ENCODE data around the gene ANKS1B. TPM values are rescaled to one million over a fixed set of nuclear protein-coding genes. Genes with fewer than 3 reads are reported as not detected.

Gene ANKS1B
- total RNA-seq, 1 donor = 47.0 TPM

- no peak overlapping the region for H3K4me3 ChIP-seq (ENCODE audit: low read depth, low read length)
- no peak for TF ChIP-seq CTCF (IDR thresholded peaks at IDR 0.05; ENCODE audit: insufficient read depth, low read length)
- peak; percentile 35 for DNase-seq (ENCODE audit: low read depth)
Observed at GRCh38 chr12:99772274-99772673, 212.5 kb downstream of the ANKS1B start.

- no peak overlapping the region for H3K4me3 ChIP-seq (ENCODE audit: low read depth, low read length)
- TF ChIP-seq CTCF (IDR thresholded peaks at IDR 0.05; ENCODE audit: insufficient read depth, low read length) = no peak
- DNase-seq (ENCODE audit: low read depth) = no peak
Observed at GRCh38 chr12:99771659-99772058, 213.1 kb downstream of the ANKS1B start.

GRCh38 chr12:99769396-99769980 is 215.2 kb downstream of the ANKS1B start:
- DNase-seq (ENCODE audit: low read depth) = no peak
- no peak overlapping the region for H3K4me3 ChIP-seq (ENCODE audit: low read depth, low read length)
- TF ChIP-seq CTCF (IDR thresholded peaks at IDR 0.05; ENCODE audit: insufficient read depth, low read length) = no peak

GRCh38 chr12:99768758-99769157 is 216.0 kb downstream of the ANKS1B start:
- no peak for DNase-seq (ENCODE audit: low read depth)
- H3K4me3 ChIP-seq (ENCODE audit: low read depth, low read length) = no peak overlapping the region
- no peak for TF ChIP-seq CTCF (IDR thresholded peaks at IDR 0.05; ENCODE audit: insufficient read depth, low read length)

GRCh38 chr12:99767809-99768208 is 216.9 kb downstream of the ANKS1B start:
- TF ChIP-seq CTCF (IDR thresholded peaks at IDR 0.05; ENCODE audit: insufficient read depth, low read length) = peak; percentile 54
- peak; percentile 45 for DNase-seq (ENCODE audit: low read depth)
- H3K4me3 ChIP-seq (ENCODE audit: low read depth, low read length) = no peak overlapping the region

GRCh38 chr12:99766408-99766807 is 218.3 kb downstream of the ANKS1B start:
- no peak for TF ChIP-seq CTCF (IDR thresholded peaks at IDR 0.05; ENCODE audit: insufficient read depth, low read length)
- H3K4me3 ChIP-seq (ENCODE audit: low read depth, low read length) = no peak overlapping the region
- DNase-seq (ENCODE audit: low read depth) = no peak

Data from fibroblast of the aortic adventitia (primary cell).